Anterior cingulate cortex (tissue), 58 donors: ENCODE data around the gene FRMD6.
"Not testable (repeated sequence)": the region's sequence is repeated elsewhere in the genome, so short reads cannot be mapped to it uniquely, and the experiment has no call there.

ENCODE experiments used
- DNase-seq, 58 donors: peaks; one replicate each; lab custom pipeline; 2025; lab: John Stamatoyannopoulos, UW

FRMD6 gene

GRCh38 chr14:51627313-51627712 is 24.4 kb upstream of the FRMD6 start:
- DNase-seq, result no peak

DNA sequence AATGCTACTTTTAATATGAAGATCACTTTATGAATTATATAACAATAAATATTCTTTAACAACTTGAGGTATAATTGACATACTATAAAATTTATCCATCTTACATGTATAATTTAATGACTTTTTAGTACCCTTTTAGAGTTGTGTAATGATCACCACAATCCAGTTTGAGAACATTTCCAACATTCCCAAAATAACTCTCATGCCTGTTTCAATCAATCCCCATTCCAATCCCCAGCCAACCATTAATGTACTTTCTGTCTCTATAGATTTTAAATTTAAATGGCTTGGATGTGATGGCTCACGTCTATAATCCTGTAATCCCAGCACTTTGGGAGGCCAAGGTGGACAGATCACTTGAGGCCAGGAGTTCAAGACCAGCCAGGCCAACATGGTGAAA is 23.5 kb upstream of the FRMD6 start:
- DNase-seq, result no peak

- DNase-seq, result peak in 21 of 58 donors; percentile 3 to 76 (median 26)
Measured at GRCh38 chr14:51630987-51631386, 20.7 kb upstream of the FRMD6 start.

GRCh38 chr14:51633298-51633697 is 18.4 kb upstream of the FRMD6 start:
- not testable (repeated sequence) for DNase-seq

DNA sequence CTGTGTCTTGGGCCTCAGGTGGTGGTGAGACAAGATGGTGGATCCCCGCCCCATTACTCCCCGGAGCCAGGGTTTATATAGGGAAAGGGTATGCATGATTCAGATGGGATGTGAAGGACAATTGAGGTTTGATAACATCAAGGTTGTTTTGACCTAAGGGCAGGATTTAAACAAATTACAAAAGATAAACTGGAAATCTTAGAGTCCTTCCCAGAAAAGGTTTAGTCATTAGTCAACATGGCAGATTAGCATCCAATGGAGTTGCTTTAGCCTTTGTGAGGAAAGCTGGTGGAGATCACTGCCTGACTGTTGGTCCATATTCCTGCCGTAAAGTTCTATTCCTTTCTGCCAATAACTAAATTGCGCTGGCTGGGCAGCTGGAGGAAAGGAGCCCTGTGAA is 15.6 kb upstream of the FRMD6 start:
- DNase-seq, result no peak

DNA sequence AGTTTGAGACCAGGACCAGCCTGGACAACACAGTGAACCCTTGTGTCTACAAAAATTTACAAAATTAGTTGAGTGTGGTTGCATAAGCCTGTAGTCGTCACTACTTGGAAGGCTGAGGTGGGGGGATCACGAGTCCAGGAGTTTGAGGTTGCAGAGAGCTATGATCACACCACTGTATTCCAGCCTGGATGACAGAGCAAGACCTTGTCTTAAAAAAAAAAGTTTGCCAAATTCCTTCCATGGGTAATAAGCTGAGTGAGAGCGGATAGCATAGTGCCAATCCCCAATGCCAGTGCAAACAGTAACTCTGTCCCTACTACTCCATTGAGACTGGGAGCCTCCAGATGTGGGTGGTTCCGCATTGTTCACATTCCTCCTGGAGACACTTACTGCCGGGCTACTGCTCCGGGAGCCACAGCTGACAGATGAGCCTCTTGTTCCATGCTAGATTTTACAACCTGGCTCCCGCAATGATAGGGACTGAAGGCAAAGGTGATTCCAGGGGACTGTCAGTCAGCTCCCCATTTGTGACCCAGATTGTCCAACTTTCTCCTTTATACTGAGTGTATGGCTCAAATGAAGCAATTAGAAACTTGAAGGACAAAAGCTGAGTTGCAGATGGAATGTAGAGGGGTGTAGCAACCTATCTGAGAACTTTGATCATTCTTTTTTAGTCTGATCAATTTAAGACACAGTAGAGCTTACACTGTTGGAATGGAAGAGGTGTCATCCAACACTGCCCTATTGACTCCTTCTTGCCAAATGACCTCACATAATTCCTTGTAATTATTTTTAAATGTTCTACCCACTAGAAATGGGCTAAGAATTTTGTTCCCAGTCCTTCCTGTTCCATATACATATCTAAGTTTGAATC is 13.4 kb upstream of the FRMD6 start:
- DNase-seq, result no peak

- DNase-seq, result no peak
Measured at GRCh38 chr14:51639668-51640316, 11.9 kb upstream of the FRMD6 start.

DNA sequence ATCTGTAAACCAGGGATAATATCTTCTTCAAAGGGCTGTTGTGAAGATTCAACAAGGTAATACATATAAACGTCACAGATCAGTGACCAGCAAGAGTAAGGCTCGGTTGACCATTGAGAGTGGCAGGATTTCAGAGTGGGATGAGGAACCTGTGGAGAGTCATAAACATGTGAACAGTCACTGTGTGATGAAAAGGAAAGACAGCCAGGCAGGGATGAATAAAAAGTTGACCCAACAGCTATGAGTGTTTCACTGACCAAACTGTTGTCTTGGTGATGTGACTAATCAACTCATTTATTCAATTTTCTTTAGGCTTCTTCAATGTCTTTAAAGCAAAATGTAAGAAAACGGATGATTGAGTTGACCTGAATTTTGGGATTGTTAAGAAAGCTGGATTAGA is 8.6 kb upstream of the FRMD6 start:
- DNase-seq, result no peak

- DNase-seq, result no peak
Measured at GRCh38 chr14:51644217-51644933, 7.3 kb upstream of the FRMD6 start.

DNA sequence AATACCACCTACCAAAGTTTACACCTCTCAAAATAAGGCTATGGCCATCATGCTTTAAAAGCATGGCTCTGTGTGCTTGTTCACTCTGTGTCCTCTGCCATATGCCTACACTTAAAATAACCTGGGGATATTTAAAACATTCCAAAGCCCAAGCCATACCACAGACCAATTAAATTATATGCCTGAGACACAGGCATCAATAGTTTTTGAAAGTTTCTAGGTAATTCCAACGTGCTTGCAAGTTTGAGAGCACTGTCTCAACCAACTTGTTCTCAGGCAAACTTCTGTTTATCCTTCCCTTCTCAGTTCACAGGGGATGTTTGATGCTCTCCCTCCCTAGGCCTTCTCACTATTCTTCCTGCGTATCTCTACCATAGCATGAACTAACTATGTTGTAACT is 3.4 kb upstream of the FRMD6 start:
- DNase-seq, result no peak

- peak in 8 of 58 donors; percentile 6 to 40 (median 15) for DNase-seq
Measured at GRCh38 chr14:51650716-51651387, 858 bp upstream of the FRMD6 start.

DNA sequence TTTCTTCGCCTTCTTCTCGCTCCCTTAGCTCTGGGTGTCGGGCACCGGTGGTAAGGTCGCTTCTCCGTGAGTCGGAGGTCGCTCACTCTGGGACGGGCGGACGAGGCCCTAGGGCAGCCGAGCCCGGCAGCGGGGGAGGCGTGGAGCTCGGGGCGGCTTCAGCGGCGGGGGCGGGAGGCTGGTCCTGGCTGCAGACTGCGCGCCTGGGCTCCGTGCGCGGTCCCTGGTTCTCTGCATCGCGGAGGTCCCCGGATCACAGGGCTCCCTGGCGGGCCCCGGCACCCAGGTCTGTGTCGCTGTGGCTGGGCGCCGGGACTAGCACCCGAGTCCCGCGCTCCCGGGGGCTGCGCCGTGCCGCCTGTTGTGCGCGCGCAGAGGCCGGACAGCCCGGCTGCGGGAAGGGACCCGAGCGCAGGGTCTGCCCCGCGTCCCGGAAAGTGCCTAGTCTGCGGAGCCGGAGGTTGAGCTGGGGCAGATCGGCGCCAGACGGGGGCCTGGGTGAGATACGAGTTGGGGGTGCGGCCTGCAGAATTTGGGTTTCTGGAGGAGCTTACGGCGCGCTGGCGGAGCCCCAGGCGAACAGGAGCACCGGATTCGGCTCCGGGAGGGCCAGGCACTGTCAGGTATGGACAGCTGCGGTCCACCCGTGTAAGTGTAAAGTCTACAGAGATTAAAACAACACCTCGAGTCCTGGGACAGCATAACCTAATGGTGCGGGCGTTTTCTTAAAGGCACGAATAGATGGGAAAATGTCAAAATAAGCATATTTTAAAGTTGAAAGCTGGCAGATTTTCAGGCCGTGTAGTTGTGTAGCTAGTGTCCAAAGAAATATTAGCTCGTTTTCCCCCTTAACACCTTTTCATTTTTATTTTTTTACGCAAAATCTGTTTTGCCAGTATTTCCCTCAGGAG is 713 bp downstream of the FRMD6 start:
- peak in 41 of 58 donors; percentile 29 to 77 (median 59) for DNase-seq

GRCh38 chr14:51653079-51653774 is 1.5 kb downstream of the FRMD6 start:
- peak in 2 of 58 donors; percentile 20 to 31 for DNase-seq

GRCh38 chr14:51653775-51654532 is 2.2 kb downstream of the FRMD6 start:
- no peak for DNase-seq

DNA sequence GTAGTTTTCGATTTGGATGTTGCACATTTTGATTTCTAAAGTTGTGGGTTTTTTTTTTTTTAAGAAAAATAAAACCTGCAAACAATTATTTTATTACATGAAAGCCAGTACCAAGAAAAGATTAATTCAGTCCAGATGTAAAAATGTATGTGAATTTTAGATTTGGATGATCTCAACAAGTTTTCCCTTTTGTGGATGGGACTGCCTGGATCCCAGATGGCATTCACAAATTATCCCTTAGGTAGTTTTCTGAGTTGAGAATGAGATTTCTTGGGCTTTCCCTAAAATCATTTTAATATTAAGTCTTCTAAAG is 2.8 kb downstream of the FRMD6 start:
- DNase-seq, result no peak

DNA sequence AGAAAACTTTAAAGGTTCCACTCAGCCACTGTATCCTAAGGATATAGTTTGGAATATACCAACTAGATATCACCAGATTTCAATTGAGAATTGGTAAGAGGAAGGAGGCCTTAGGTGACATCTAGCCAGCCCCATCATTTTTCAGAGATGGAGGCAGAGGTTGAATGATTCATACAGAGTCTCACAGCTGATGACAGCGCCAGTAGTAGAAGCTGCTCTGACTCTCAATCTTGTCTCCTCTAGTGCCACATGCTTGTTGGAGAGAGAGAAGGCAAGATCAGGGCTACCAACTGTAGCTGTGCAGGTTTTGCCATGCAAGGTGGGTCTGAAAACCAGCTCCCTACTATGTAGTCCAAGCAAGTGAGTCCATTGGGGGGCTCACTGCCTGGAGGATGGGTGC is 6.1 kb downstream of the FRMD6 start:
- no peak for DNase-seq

DNA sequence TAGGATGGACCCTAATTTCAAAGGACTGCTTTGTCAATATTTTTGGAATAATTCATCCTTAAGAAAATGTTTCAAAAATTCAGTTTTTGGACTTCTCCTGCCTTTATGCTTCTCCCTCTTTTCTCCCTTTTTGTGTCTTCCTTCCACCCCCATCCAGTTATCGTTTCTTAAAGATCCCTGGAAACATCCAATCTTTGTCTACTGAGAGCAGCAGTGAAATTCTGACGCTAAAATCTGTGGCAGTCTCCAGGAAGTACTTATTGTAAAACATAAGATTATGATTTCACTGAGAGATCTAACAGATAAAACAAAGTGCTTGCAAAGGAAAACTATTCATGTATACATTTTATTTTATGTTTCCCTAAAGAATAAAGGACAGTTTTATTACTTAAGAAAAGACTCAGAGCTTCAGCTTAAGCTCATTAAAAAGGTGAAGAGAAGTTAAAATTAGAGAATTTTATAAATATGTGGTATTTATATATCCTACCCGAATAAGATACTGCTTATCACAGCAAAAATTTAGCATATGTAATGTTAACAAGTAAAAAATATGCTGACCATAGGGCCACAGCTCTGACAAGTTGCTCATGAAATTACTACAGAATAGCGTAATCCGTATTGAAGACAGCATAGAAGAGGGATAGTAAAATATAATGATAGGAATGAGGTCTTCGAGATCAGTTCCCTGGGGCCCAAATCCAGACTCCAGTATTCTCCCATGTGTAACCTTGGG is 6.9 kb downstream of the FRMD6 start:
- no peak for DNase-seq

- DNase-seq, result no peak
Measured at GRCh38 chr14:51660741-51661140, 9.0 kb downstream of the FRMD6 start.
